ENCODE data around the gene TYRO3. TPM values are rescaled to one million over a fixed set of nuclear protein-coding genes. Genes with fewer than 3 reads are reported as not detected.
A peak's percentile ranks its signal among the peaks of the same experiment; 100 is the strongest.

Gene TYRO3
- total RNA-seq, 2 experiments from 2014 or later, result 0.42 to 0.47 TPM

DNA sequence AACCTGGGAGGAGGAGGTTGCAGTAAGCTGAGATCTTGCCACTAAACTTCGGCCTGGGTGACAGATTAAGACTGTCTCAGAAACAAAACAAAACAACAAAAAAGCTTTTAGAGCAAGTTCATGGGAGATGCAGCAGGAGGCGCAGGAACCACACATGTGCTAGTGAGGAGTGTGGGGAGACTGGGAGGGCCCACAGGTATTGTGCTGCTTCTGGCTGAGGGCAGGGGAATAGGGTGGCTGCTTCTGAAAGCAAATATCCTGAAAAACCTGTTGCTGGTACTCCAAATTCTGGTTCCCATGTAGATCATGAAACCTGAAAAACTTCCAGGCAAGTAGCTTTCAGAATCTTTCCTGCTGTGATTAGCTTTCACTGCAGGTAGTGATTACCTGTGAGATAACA, 22.1 kb downstream of the TYRO3 start:
- ChIA-PET CTCF (no interaction called here), POLR2A (no interaction called here)
- H3K4me3 Mint-ChIP-seq, result no peak overlapping the region
- H3K4me1 Mint-ChIP-seq (ENCODE audit: low read depth), result peaks cover 10% of the 10 kb centered on the region
- Histone ChIP-seq H3K4me1 (ENCODE audit: insufficient read depth, low read length) (peaks cover 9% of the 10 kb centered on the region), H3K9me3 (ENCODE audit: control insufficient read depth in 1 of 2, insufficient read depth in 1 of 2, low read length in 2 of 2) (no peaks in the 10 kb centered on the region), H3K36me3 (ENCODE audit: insufficient read depth, low read length) (no peaks in the 10 kb centered on the region), H3K4me3 (ENCODE audit: low read length) (no peak overlapping the region), H3K27me3 (ENCODE audit: control insufficient read depth in 1 of 2, insufficient read depth in 2 of 2, low read length in 2 of 2) (peaks cover 16 to 22% of the 10 kb centered on the region in 2 experiments), H3K27ac (ENCODE audit: low read depth in 1 of 2, low read length in 2 of 2) (no peak overlapping the region)
- no peak for TF ChIP-seq CTCF (IDR thresholded peaks at IDR 0.05)
- no peaks in the 10 kb centered on the region for H3K36me3 Mint-ChIP-seq (ENCODE audit: low read depth)
- ATAC-seq (ENCODE audit: poor library complexity) (no peak), DNase-seq (no peak)
- H3K27me3 Mint-ChIP-seq, result peaks cover 33% of the 10 kb centered on the region
- H3K27ac Mint-ChIP-seq, result no peak overlapping the region
- intact Hi-C loops (cut with DNase I, micrococcal nuclease), result loop anchor here in 1 of 2 experiments (10.0 kb wide), 1 partner anchor 116 kb away; no protein-coding TSS in a partner anchor
- H3K9me3 Mint-ChIP-seq, result no peaks in the 10 kb centered on the region

GRCh38 chr15:41583795-41584194, 24.8 kb downstream of the TYRO3 start:
- CTCF ChIA-PET, result no interaction called here
- POLR2A ChIA-PET, result no interaction called here
- Histone ChIP-seq H3K27ac (ENCODE audit: low read depth in 1 of 2, low read length in 2 of 2) (no peak overlapping the region), H3K9me3 (ENCODE audit: control insufficient read depth in 1 of 2, insufficient read depth in 1 of 2, low read length in 2 of 2) (no peaks in the 10 kb centered on the region), H3K27me3 (ENCODE audit: control insufficient read depth in 1 of 2, insufficient read depth in 2 of 2, low read length in 2 of 2) (peaks cover 14 to 22% of the 10 kb centered on the region in 2 experiments), H3K4me1 (ENCODE audit: insufficient read depth, low read length) (peaks cover 9% of the 10 kb centered on the region), H3K4me3 (ENCODE audit: low read length) (no peak overlapping the region), H3K36me3 (ENCODE audit: insufficient read depth, low read length) (no peaks in the 10 kb centered on the region)
- intact Hi-C loops (cut with DNase I, micrococcal nuclease), result loop anchor here in 1 of 2 experiments (10.0 kb wide), 1 partner anchor 119 kb away; no protein-coding TSS in a partner anchor
- no peak for TF ChIP-seq CTCF (IDR thresholded peaks at IDR 0.05)
- no peaks in the 10 kb centered on the region for H3K9me3 Mint-ChIP-seq
- peaks cover 10% of the 10 kb centered on the region for H3K4me1 Mint-ChIP-seq (ENCODE audit: low read depth)
- no peak for ATAC-seq (ENCODE audit: poor library complexity)
- no peaks in the 10 kb centered on the region for H3K36me3 Mint-ChIP-seq (ENCODE audit: low read depth)
- H3K27me3 Mint-ChIP-seq, result peaks cover 53% of the 10 kb centered on the region
- no peak for DNase-seq
- no peak overlapping the region for H3K27ac Mint-ChIP-seq
- no peak overlapping the region for H3K4me3 Mint-ChIP-seq

DNA sequence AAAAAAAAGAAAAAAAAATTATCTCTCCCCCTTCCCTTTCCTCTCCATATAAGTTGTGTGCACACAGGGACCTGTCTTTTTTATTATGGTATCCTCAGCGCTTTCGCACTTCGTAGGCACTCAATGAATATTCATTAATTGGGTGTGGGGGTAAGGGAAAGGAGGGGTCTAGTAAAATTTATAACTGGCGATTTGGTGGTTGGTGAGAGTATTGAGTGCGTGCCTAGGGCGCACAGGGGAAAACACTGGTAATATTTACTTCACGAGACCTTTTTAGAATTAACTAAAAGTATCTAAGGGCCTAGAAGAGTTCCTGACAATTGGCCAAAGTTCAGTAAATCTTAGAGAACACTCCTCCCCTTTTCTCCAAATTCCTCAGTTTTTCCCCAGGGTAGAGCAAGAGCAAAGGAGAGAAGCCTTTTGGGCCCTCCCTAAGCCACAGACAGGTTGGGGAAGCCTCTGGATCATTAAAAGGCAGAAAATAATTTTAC, 25.7 kb downstream of the TYRO3 start:
- Mint-ChIP-seq H3K4me3 (peak overlapping the region; percentile 62), H3K27me3 (peaks cover 56% of the 10 kb centered on the region), H3K9me3 (no peaks in the 10 kb centered on the region), H3K27ac (no peak overlapping the region), H3K36me3 (ENCODE audit: low read depth) (no peaks in the 10 kb centered on the region), H3K4me1 (ENCODE audit: low read depth) (peaks cover 10% of the 10 kb centered on the region)
- Histone ChIP-seq H3K4me3 (ENCODE audit: low read length) (no peak overlapping the region), H3K27ac (ENCODE audit: low read depth in 1 of 2, low read length in 2 of 2) (no peak overlapping the region), H3K9me3 (ENCODE audit: control insufficient read depth in 1 of 2, insufficient read depth in 1 of 2, low read length in 2 of 2) (no peaks in the 10 kb centered on the region), H3K27me3 (ENCODE audit: control insufficient read depth in 1 of 2, insufficient read depth in 2 of 2, low read length in 2 of 2) (peaks cover 14 to 22% of the 10 kb centered on the region in 2 experiments), H3K4me1 (ENCODE audit: insufficient read depth, low read length) (peaks cover 9% of the 10 kb centered on the region), H3K36me3 (ENCODE audit: insufficient read depth, low read length) (no peaks in the 10 kb centered on the region)
- ATAC-seq (ENCODE audit: poor library complexity), result no peak
- CTCF ChIA-PET, result interaction anchor here (0.8 to 1.8 kb wide), 4 partner anchors 19 to 119 kb away, joined by 3 to 10 read pairs (median 5); partner anchors contain the start of gene MGA
- intact Hi-C loops (cut with DNase I, micrococcal nuclease), result loop anchor here (5.0 to 10.0 kb wide), 2 partner anchors 117 to 120 kb away; no protein-coding TSS in a partner anchor
- POLR2A ChIA-PET, result no interaction called here
- no peak for DNase-seq
- no peak for TF ChIP-seq CTCF (IDR thresholded peaks at IDR 0.05)
